SW480 (cell line): ENCODE measurements around the gene EMC9.

Source experiments
- DNase-seq: peaks from one replicate; pipeline ENCODE4 v3.0.0-alpha.2; 2016; ENCODE audit warnings: low spot score

EMC9 gene, protein sequence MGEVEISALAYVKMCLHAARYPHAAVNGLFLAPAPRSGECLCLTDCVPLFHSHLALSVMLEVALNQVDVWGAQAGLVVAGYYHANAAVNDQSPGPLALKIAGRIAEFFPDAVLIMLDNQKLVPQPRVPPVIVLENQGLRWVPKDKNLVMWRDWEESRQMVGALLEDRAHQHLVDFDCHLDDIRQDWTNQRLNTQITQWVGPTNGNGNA

GRCh38 chr14:24141097-24141880, at the start of gene EMC9:
Gene EMC9, minus strand, starts transcription at chr14:24141591. Its CDS starts 287 bp downstream, at chr14:24141304.
- peak; percentile 99 for DNase-seq

DNA sequence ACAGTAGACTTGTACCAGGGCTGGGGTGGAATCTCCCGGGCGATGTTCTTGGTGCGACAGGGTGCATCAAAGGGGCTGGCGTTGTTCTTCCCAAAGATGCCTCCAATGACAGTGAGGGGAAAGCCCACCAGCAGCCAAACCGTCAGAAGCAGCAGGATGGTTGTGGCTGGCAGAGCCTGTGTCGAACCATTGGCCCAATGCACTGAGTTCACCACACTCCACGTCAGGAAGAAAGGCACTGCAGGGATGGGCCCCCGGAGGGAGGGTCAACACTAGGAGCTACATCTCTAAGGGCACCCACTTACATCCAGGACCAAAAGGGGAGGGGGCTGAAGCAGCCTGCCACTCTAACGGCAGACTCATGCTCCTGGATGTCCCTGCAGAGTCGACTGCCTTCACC, 49.0 kb upstream of the EMC9 start:
- DNase-seq = no peak

- no peak for DNase-seq
These were observed 48.1 kb upstream of the EMC9 start for GRCh38 chr14:24189460-24189859.

- no peak for DNase-seq
These were observed 47.6 kb upstream of the EMC9 start for GRCh38 chr14:24189059-24189375.

- peak; percentile 98 for DNase-seq
These were observed 47.1 kb upstream of the EMC9 start, which contains the start of gene IPO4 for GRCh38 chr14:24188251-24189058. Gene IPO4, minus strand, starts transcription at chr14:24188816. Its CDS starts 29 bp downstream, at chr14:24188787.

DNA sequence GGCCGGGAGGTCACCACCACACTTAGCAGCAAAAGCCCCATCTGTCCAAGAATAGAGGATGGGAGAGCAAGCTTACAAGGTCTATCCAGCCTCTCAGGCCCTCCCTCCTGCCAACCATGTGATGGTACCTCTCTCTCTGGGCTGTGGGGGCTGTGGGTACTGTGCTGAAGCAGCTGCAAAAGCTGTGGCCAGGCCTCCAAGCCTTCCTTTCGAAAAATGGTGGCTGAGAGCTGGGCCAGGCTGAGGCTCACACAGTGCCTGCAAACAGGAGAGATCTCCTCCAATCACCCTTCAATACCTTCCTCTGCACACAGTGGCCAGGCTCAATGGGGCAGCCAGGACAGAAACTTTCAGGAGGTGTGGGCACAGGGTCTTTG, 46.1 kb upstream of the EMC9 start:
- DNase-seq = no peak

GRCh38 chr14:24186831-24187538, 45.6 kb upstream of the EMC9 start:
- no peak for DNase-seq

DNA sequence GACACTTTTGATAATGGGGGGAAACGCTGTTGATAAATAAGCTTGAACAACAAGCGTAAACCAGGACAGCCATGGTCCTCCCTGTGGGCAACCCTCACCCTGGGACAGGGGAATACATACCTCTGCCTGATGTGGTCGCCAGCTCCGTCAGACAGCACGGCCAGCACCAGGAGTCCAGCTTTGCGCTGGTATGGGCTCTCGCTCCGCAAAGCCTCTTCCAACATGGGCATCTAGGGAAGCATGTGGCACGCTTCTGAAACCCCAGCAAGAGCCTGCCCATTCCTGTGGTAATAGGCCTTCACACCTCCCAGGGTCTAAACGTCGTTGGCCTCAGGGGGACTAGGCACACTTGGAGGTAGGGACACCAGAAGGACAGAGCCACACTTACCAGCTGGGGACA, 44.4 kb upstream of the EMC9 start:
- DNase-seq = no peak

DNA sequence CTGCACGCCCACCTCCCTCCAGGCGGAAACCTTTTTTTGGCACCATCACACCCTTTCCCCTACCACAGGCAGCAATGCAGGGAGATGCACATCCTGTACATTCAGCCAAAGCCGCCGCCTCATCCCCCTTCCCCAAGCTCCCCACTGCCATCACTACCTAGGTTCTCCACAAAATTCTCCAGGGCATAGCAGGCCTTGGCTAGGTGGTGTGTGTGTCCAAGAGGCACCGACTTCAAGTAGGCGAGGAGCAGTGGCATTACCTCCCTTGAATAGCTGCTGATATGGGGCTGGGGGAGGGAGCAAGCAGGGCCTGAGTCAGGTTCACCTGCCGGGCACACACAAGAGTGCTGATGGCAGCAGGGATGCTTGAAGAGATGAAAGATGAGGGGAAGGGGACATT, 43.6 kb upstream of the EMC9 start:
- DNase-seq = no peak

DNA sequence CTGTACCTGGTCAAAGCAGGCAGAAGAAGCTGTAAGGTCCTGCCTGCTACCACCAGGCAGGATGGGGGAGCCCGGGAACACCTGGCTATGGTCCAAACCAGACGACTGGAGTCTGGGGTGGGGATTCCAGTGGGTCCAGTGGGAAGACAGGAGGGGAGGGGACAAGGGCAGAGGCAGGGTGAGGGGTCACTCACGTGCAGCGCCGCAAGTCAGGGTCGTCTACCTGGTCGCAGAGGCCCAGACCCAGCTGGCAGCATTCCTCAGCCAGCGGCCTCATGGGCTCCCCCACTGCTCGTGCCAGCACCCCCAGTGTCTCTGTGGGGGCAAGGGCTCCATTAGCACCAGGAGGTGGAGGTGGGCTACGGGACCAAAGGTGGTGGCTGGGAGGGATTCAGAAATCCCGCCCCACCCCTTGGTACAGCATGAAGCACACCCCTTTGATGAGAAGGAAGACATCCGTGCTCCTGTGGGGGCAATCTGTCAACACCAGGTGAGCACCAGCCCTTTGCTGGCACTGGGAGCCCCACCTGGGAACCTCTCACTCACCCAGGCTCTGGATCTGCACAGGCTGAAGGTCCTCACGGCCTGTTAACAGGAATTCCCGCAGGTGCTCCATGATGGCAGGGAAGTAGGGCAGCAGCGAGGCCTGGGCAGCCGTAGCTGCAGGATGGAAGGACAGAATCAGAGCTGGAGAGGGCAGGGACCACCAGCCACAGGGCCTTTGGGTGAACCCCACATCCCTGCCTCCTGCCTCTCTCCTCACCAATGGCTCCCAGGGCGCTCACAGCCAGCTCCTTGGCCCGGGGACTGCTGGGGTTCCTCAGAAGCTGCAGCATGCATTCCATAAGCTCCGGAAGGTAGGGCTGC, 42.9 kb upstream of the EMC9 start:
- DNase-seq = no peak

- DNase-seq = no peak
These were observed 41.7 kb upstream of the EMC9 start for GRCh38 chr14:24183014-24183481.

DNA sequence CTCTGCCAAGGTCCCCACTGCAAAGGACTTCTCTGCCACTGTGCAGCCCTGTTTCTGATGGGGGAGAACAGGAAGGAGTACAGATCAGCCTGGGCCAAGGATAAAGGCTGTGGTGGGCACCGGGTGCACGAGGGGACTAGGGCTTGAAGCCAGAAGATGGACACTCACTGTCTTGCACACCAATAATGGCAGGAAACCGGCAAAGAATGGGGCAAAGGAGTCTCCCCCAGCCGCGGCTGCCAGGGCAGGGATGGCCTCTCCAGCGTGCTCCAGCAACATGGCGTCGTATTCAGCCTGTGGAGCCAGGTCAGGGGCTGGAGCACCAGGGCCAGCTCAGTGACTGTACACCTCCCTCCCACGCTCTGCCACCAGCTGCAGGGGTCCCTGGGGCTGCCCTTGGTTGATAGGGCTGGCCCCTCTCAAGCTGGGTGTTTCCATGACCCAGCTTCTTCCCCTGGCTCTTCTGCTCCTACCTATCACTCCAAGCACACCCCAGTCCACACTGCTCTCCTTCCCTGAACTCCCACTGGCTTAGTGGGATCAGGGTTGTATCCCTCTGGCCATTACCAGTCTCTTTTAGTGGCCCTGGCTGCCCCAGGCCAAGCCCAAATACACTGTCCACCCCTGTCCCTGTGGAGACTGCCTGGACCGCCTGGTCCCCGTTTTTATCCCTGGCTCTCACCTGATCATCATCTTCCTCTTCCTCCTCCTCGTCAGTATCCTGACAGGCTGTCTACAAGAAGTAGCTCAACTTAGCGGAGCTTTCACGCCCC, 40.9 kb upstream of the EMC9 start:
- DNase-seq = no peak

DNA sequence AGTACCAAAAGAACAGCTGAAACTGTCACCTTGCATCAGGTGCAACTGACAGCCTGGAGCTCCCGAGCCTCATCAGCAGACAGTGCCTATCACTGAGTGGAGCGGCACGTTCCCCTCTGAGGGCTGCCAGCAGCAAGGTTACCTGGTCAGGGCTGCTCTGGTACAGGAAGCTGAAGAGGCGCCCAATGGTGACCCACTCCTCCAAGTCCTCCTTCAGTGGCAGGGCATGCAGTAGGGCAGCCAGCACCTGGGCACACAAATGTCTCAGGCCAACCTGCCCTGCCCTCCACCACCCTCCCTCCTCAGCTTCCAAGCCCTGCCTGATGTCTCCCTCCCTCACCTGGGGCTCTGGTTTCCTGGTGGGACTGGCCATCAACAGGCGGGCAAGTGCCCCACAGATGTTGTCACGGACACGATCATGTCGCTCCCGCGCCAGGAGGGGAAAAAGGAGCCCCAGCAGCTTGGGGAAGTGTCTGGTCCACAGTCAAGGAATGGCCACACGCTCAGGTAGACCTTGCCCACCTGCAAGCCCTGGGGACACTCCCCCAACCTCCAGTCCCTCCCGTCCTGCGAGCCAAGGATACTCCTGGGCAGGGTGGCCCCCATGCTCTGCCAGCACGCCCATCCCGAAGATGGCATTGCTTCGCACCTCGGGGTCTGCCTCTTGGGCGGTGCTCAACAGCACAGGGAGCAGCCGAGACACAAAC, 40.1 kb upstream of the EMC9 start:
- no peak for DNase-seq

DNA sequence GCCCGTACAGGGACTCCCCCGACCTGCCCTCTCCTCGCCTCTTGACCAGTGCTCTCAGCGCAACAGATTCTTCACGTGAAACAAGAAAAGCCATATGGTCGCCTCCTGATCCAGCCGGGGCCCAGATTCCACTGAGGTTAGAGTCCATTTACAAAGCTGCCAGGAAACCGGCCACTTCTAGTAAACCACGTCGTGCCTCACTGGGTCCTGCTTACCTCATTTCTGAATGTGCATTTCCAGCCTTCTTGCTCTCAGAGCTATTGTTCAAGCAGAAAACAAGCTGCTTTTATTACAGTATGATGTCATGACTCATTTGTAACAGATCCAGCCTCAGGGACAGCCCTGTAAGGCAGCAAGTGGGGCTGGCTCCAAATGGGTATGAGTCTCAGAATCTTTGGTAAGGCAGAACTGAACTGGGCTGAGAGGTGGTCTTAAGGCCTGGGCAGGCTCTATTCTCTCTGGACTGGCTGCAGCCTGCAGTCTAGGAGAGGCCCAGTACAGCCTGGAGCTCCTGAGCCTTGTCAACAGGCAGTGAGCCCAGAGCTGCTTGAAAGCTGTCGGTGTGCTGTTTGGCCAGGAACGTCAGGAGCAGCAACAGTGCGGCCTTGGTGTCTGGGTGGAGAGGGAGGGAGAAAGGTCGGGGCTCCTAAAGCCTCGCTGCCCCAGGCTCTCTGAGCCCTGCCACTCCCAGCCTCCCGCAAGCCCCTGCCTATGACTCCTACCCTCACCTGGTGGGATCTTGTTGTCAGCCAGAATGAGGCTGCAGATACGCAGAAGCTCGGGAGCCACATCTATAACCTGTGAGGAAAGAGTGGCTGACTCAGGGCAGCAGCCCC, 38.8 kb upstream of the EMC9 start:
- DNase-seq = no peak

GRCh38 chr14:24179294-24179960, 38.0 kb upstream of the EMC9 start:
- DNase-seq = no peak

- DNase-seq = no peak
These were observed 37.2 kb upstream of the EMC9 start for GRCh38 chr14:24178399-24179178.

DNA sequence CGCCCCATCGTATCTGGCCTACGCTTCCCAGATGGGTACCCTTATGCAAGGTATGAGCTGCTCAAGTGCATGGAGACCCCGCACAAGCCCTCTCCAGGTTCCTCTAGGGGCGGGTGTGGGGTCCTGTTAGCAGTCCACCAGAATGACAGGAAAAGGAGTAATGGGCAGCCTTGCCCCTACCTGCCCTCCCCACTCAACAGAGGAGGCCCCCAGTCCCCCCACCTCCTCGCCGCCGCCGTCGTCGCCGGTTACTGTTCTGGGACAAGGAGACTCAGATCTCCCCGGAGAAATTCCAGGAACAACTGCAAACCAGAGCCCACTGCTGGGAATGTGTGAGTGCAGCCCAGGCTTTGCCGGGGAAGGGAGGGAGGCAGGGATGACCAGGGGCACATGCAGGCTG, 36.5 kb upstream of the EMC9 start:
- DNase-seq = no peak
